Measurements from ENCODE around the gene COL4A4.
"Not testable (repeated sequence)": the region's sequence is repeated elsewhere in the genome, so short reads cannot be mapped to it uniquely, and the experiment has no call there.

COL4A4 gene

DNA sequence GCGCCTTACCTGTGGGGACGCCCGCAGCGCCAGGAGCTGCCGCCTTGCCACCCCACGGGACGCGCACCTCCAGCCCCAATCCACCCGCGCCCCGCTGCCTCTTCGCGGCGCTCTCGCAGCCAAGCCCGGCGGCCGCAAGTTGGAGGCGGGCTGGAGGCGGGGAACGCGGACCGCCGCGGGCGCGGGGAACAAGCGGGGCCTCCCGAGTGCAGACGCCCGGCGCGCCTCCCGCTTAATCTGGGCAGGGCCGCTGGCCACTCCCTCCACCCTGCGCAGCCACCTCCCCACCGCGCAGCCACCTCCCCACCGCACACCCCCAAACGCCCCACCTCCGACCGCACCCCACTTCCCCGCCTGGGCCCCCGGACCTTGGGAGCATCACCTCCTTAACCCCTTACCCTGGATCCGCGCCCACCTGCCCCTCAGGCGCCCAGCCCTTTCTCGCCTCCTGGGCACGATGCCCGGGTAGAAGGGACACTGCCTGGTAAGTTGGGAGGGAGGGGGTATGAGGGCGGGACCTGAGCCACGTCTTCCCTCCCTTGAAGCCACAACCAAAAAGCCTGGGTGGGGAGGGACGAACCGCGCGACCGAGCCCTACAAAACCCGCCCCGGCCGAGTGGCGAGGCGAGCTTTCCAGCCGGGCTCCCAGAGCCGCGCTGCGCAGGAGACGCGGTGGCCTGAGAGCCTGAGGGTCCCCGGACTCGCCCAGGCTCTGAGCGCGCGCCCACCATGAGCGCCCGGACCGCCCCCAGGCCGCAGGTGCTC lies at the start of gene COL4A4, which contains the start of gene COL4A3:
TSS of gene COL4A4 (minus strand) at position 208 of the 765 bp plus-strand sequence. CDS start 16,722 bp downstream, outside the sequence.
TSS of gene COL4A3 (plus strand) at position 627 of the 765 bp plus-strand sequence. CDS start at position 730, 103 bp downstream.
- peak in 1 of 3 experiments; percentile 15 for DNase-seq (ENCODE audit: low read depth in 3 of 3)

DNA sequence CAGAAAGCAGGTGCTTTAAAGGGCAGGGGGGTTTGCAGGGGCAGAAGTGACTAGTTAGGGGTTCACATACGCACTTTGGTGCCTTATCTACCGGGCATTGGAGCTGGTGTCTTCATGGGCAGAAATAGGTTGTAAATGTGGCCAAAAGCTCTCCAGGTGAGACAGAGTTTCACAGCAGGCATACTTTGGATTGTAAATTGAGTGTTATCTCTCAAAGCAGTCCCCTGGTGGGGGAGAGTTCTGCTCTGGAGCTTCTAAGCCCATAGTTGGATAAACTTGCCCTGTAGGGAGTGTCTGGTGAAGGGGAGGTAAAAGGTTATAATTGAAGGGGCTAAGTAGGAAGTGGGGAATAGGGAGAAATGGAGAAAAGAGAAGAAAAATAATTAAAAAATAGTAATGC lies 43.6 kb upstream of the COL4A4 start:
- DNase-seq (ENCODE audit: low read depth in 3 of 3) = no peak

DNA sequence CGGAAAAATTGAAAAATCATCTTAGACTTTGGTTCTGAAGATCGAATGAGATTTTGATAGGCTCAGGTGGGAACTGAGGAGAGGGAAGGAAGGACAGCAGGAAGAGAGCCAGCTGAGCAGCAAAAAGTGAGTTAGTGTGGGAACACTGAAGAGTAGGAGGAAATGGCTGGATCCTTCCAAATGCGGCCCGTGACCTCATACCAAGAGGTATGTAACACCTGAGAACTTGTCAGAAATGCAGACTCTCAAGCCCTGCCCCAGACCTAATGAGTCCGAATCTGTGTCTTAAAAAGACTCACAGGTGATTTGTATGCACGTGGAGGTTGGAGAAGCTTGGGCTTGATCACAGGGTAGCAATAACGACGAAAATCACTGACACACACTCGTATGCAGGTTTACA lies 42.4 kb upstream of the COL4A4 start:
- DNase-seq (ENCODE audit: low read depth in 3 of 3) = no peak

DNA sequence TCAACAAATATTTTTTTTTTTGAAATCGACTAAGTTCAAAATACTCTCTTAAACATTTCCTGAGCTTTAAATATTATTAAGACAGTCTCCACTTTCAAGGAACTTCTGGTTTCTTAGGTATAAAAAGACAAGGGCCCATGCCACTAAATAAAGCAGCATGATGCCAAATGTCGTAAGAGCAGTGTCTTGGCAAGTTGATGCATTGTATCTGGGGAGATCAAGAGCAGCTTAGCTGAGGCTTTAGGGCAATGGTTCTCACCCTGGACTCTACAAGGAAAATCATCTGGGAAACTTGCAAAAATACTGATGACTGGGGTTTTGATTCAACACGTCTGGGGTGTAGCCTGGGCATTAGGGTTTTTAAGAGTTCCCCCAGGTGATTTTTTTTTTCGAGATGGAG lies 41.7 kb upstream of the COL4A4 start:
- DNase-seq (ENCODE audit: low read depth in 3 of 3) = no peak

DNA sequence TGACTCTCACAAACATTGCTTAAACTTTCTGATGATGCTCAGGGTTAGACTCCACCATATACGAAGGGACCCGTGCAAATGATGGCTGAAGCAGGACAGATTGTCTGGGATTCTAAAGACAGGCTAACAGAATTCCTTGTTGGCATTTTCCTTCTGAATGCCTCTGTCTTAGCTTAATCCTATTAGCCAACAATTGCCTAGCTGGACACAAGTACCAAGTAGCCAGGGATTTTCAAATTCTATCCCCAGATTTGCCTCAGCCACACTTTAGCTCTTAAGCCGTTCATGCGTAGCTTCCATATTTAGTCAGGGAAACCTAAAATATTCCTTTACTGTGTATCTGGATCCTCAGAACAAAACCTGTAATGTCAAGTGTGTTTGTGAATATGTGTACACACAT lies 40.4 kb upstream of the COL4A4 start:
- no peak for DNase-seq (ENCODE audit: low read depth in 3 of 3)

DNA sequence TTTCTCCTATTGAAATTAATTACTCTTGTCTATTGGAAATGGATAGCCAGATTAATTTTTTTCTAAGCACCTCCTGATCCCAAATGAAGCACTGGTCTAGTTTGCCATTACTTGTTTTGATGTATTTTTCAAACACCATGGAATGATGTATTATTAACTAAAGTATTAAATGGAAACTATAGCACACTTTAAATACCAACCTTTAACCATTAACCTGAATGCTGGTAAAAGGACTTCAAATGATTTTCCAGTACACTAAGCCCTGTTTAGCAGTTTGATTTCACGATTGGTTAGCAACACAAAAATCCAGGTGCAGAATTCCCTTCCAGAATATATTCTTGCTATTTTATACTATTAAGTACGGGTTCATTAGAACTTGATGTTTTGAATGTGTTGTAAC lies 37.8 kb upstream of the COL4A4 start:
- DNase-seq (ENCODE audit: low read depth in 3 of 3) = no peak

DNA sequence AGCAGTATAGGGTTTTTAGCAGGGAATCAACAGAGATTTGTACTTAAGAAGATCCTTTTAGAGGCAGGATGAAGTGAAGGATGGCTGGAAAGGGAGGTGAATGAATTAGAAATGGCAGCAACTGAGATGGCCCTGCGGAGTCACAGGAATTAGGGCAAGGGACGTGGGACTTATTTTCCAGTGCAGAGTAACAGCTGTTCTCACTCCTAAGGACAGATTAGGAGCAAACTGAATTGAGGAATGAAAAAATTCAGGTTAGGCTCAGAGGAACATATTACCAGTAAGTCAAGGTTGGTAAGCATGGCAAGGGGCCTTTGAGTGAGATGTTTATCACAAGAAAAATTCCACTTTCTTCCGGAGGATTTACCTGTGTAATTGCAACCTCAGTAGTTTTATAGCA lies 34.9 kb upstream of the COL4A4 start:
- DNase-seq (ENCODE audit: low read depth in 3 of 3) = no peak

DNA sequence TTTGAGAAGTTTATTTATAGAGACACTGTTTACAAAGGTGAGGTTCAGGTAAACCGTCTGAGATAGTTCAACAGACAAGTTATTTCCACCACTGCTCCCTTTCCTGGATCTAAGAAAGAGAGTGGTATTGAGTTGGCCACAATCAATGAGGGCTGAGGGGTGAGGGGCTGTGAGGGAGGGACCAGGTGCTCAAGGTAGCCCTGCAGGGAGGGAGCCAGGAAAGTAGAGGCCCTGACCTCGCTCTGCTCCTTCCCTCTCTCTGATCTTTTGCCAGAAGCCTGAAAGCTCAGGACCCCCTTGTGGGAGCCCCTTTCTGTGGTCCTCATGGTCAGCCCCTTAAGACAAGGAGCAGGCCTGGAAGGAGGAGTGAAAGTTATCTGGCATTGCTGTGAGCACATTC lies 30.2 kb upstream of the COL4A4 start:
- DNase-seq (ENCODE audit: low read depth in 3 of 3) = no peak

DNA sequence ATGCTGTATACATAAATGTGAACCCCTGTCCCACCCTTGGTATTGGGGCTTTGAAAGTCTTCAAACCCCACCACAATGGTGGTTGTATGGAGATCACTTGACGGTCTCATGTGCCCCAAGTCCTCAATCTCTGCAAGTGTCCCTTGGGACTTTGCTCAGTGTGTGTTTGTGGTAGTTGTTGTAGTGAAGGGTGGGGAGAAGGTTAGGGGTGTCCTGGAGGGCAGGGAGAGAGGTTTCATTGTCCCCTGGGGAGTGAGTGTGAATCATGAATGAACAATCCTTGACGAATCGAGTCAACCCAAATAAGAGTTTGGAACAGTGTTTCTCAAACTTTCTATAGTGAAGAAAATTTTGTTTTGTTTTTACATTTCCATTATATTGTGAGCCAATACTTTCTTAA lies 28.5 kb upstream of the COL4A4 start:
- DNase-seq (ENCODE audit: low read depth in 3 of 3) = no peak

DNA sequence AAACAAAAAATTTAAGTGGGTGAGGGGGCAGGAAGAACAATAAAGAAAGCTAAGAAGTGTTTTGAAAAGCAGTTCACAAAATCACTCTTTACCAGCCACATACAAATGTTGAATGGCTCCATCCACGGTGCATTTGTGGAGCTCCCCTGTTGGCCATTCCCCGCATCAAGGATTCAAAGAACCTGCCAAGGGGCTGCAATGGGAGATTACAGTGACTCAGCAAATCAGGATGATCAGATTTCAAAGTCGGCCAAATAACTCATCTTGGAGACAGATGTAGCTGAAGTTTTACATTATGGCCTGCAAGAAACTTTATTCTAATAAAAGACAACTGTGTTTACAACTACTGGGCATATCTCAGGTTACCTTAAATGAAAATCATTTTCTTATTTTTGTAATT lies 27.4 kb upstream of the COL4A4 start:
- no peak for DNase-seq (ENCODE audit: low read depth in 3 of 3)

DNA sequence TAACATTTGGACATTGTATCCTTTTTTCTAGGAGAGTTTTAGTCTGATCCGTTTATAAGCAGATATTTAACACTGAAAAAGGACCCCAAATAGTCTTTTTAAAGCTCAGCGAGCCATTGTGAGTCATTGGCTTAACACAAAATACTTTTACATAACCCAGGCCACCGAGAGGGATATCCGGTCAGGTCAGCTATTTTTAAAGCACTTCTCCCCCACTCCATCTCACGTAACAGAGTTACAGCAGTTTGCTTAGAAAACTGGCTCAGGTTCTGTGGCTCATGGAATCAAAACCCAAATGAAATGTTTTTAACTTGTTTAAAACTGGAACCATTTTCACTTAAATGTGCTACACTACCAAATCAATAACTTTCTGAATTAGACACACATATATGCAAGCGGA lies 24.3 kb upstream of the COL4A4 start:
- no peak for DNase-seq (ENCODE audit: low read depth in 3 of 3)

DNA sequence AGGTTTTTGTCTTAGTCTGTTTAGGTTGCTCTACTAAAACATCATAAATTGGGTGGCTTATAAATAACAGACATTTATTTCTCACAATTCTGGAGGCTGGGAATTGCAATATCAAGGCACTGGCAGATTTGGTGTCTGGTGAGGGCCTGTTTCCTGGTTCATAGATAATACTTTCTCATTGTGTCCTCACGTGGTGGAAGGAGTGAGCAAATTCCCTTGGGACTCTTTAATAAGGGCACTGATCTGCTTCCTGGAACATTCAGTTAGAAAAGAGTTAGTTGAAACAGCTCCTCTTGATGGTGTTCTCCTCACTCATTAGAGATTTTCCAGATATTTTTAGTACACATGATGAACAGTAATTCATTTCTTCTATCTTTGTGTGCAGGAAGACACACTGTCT lies 22.7 kb upstream of the COL4A4 start:
- DNase-seq (ENCODE audit: low read depth in 3 of 3) = no peak

DNA sequence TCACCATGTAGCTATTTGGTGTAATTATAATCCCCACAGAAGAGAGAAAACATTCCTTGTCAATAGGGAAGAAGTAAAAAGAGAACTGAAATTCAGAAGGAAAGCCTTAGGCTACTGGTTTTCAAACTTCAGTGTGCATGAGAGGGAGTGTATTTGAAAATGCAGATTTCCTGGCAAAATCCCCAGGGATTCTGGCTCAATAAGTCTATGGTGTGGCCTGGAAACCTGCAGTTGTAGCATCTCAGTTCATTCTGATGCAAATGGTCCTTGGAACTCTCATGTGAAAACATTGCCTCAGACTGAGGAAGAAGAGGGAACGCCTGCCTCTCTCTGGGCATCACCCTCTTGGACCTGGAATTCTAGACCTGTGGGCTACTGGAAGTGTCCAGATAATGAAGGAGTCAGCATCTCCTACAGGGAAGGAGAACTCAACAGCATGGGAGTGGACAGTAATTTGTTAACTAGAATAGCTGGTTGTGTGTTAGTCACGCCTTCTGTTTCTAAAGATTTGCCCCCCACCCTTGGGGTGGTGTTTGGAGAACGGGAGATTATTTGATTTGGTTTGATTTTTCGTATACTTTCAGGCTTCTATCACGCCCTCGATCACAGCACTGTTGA lies 21.7 kb upstream of the COL4A4 start:
- DNase-seq (ENCODE audit: low read depth in 3 of 3) = no peak

DNA sequence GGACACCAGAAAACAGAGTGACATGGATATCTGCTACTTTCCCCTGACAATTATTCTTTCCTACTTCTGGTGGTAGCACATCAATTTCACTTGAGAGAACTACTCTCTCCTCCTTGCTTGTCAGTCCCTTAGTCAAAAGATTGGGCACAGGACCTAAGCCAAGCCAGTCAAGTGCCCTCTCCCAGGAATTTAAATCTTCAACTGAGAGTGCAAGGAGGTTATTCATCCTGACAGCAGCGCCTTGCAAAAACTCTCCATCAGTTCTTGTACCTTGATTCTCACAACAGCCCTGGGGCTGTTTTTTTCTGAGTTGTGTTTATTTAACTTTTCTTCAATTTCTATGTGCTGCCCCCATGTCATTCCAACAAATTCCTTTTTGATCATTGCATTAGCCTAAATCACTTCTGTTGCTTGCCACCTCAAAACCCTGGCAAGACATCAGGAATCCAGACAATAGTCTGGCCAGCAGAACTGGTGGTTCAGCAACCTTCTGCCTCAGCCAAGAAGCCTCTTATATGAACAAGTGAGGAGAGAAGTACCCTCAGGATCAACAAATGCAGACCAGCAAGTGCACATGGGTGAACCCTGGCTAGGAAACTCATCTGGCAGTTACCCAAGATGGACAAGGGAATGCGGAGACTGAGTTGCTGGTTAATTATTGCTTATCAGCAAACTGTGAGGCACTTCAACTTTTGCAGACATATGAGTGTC lies 19.8 kb upstream of the COL4A4 start:
- no peak for DNase-seq (ENCODE audit: low read depth in 3 of 3)

DNA sequence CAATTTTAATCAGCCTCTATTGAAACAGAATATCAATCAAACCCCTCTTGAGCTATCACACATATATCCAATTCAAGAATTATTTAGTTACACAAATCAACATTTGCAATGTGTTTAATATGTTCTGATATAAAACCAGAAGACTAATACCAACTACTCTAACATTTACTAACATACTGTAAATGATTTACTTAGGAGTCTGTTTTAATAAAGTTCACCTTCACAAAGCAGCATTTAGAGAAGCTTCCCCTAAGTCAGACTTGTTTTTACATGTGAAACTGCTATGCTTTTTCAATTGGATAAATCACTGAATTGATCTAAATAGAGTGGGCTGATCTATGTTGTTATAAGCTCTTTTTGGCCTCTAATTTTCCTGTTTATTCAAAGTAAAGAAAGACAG lies 18.8 kb upstream of the COL4A4 start:
- no peak for DNase-seq (ENCODE audit: low read depth in 3 of 3)

DNA sequence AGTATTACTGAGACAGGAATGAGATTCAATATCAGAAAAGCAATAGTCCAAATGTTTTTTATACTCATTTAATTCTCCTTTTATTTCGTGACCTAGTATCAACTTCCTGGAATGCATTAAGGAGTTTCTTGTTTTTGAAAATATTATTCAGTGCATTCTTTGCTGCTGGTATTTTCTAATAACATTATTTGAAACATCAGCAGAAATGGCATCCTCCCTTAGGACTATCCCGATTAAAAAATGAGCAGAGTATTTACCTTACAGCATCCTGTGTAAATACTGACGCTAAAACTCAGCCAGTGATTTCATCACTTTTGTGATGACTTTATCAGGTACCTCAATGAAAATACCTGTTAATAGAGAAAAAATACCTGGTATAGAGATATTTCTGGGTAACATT lies 16.8 kb upstream of the COL4A4 start:
- no peak for DNase-seq (ENCODE audit: low read depth in 3 of 3)

DNA sequence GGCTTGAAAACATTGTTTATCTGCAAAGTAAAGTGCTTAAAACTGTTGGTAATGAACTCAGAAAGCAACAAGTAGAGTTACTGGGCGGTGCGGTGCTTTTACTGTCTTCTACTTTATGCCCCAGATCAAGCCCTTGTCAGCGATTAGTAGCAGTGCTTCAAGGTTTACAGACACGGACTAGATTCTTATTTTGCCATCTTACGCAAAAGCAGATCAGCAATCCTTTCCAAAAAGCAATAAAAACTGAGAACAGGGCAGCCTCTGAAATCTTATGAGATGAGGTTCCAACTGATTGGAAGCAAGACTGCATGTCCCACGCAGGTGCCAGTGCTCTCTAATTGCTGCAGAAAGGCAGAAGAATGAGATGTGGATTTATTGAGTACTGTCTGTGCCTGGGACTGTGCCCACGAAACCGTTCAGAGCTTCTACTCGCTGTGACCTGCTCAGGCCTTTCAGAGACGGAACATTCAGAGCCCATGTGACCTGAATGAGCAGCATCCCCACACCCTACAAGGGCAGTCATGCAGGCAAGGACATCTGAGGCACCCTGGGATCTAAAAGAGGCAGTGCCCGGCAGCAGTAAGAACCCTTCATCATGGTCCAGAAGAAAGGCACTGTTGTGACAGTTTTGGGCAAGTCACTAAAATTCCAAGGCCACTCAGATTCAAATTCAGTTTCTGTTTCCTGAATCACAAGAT lies 16.1 kb upstream of the COL4A4 start:
- DNase-seq (ENCODE audit: low read depth in 3 of 3) = no peak

DNA sequence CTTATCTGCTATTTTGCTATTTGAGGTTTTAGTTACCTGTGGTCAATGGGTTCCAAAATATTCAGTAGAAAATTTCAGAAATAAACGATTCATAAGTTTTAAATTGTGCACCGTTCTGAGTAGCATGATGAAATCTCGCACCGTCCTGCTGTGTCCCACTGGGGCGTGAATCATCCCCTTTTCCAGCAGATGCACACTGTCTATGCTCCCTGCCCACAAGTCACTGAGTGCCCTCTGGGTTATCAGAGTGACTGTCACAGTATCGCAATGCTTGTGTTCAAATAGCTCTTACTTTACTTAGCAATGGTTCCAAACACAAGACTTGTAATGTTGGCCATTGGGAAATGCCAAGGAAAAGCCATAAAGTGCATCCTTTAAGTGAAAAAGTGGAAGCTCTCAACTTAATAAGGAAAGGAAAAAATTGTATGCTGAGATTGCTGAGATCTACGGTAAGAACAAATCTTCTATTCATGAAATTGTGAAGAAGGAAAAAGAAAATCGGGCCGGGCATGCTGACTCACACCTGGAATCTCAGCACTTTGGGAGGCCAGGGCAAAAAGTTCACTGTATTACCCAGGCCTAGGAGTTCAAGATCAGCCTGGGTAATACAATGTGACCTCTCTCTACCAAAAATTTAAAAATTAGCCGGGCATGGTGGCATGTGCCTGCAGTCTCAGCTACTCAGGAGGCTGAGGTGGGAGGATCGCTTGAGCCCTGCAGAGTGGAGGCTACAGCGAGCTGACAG lies 13.8 kb upstream of the COL4A4 start:
- DNase-seq (ENCODE audit: low read depth in 3 of 3) = no peak

DNA sequence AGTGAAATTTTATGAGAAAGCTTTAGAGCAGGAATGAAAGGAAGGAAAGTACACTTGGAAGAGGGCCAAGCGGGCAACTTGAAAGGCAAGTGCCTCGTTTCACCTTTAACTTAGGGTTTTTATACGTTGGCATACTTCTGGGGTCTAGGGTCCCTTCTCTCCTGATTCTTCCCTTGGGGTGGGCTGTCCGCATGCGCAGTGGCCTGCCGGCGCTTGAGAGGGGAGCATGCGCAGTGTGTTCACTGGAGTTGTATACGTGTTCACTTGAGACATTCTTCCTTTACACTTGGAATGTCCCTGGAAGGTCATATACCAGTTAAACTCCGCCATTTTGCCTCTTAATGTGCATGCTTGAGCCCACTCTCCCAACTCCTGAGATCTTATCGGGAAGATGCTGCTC lies 7.8 kb upstream of the COL4A4 start:
- DNase-seq (ENCODE audit: low read depth in 3 of 3) = not testable (repeated sequence)

DNA sequence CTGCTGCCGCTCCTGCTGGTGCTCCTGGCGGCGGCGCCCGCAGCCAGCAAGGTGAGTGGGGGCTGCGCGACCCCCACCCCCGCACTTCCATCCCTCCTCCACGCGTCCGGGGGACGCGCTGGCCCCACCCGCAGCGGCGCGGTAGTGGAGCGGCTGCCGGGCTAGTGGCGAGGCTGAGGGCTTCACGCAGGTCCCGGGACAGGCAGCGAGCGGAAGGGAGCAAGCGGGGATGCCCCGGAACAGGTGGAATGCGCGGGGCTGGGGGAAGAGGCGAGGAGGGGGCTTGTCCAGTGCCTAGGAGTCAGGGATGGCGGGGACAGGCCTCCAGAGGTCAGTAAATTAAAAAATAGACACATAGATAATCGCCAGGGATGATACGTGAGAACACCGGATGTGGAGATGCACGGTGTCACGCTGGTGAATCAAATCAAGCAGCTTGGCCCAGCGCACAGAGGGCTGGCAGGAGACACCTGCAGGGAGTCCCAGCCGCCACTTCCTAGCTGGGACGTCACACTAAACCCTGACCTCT lies 822 bp upstream of the COL4A4 start:
- peak in 1 of 3 experiments; percentile 17 for DNase-seq (ENCODE audit: low read depth in 3 of 3)

DNA sequence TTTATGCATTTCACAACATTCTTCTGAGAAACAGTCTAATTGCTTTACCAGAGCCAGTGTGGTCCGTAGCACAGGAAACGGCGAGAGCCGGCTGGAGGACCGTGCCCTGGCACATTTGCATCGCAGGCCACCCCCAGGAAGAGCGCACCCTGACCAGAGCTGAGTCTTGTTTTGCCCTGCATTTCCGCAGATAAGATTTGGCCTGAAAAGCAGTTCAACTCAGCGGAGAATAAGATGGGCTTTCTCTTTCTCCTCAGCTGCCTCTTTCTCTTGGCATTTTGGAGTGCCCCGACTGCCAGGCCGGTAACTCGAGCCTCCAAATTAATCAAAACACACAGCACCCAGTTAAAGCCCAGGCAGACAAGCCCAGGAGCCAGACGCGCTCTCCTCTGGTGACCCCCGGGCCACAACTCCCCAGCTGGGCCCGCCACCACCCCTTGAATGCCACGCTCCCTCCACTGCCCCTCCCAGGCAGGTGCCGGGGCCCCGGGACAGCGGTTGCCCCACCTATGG lies 464 bp downstream of the COL4A4 start:
- no peak for DNase-seq (ENCODE audit: low read depth in 3 of 3)

Measured in stimulated activated CD4-positive, alpha-beta T cell treated with anti-CD3 and anti-CD28 coated beads, TNF-alpha, amount 100 ng/mL, for 24 hours (primary cell).